Type B pancreatic cell (in vitro differentiated cells): ENCODE measurements around the gene B4GALT6. TPM values are rescaled to one million over a fixed set of nuclear protein-coding genes. Genes with fewer than 3 reads are reported as not detected.

Experiments used
- DNase-seq: peaks from one replicate; pipeline ENCODE4 v3.0.0; 2021; ENCODE audit warnings: mixed read lengths; ENCODE audit not compliant: unreplicated experiment; ENCODE audit errors: extremely low spot score
- H3K27ac Mint-ChIP-seq: 2 replicates; pipeline ENCODE4 v1.8.0; 2021; ENCODE audit warnings: mild to moderate bottlenecking, mixed read lengths
- H3K27me3 Mint-ChIP-seq: 2 replicates; pipeline ENCODE4 v1.8.0; 2021; ENCODE audit warnings: mixed read lengths
- H3K36me3 Mint-ChIP-seq: 2 replicates; pipeline ENCODE4 v1.8.0; 2021; ENCODE audit warnings: mixed read lengths
- H3K4me1 Mint-ChIP-seq: one replicate; pipeline ENCODE4 v1.8.0; 2021; ENCODE audit warnings: mixed read lengths; ENCODE audit not compliant: unreplicated experiment
- H3K4me3 Mint-ChIP-seq: 2 replicates; pipeline ENCODE4 v1.8.0; 2021; ENCODE audit warnings: mild to moderate bottlenecking, mixed read lengths
- H3K9me3 Mint-ChIP-seq: 2 replicates; pipeline ENCODE4 v1.8.0; 2021; ENCODE audit warnings: mixed read lengths
- CTCF ChIP-seq: fragments of 200-600 bp; sonication (generic); conservative IDR thresholded peaks from 2 replicates; pipeline ENCODE4 v1.5.0; 2021; ENCODE audit warnings: antibody characterized with exemption, mild to moderate bottlenecking
- total RNA-seq: library from RNA; stranded (reverse); gene quantifications from 2 replicates; pipeline ENCODE4 v1.2.1, GENCODE V29; 2021; ENCODE audit warnings: low replicate concordance

Gene B4GALT6
- total RNA-seq, 1 donor from 2014 or later: 35.9 TPM

GRCh38 chr18:31611511-31611910 is 72.9 kb downstream of the B4GALT6 start:
- TF ChIP-seq CTCF: no peak
- H3K36me3 Mint-ChIP-seq: no peaks in the 10 kb centered on the region
- H3K27me3 Mint-ChIP-seq: no peaks in the 10 kb centered on the region
- no peak for DNase-seq
- no peak overlapping the region for H3K4me3 Mint-ChIP-seq
- H3K27ac Mint-ChIP-seq: no peak overlapping the region
- H3K4me1 Mint-ChIP-seq: peaks cover 19% of the 10 kb centered on the region
- no peaks in the 10 kb centered on the region for H3K9me3 Mint-ChIP-seq

GRCh38 chr18:31610286-31611205 is 73.8 kb downstream of the B4GALT6 start:
- no peaks in the 10 kb centered on the region for H3K27me3 Mint-ChIP-seq
- peak overlapping the region; percentile 20 for H3K4me3 Mint-ChIP-seq
- H3K36me3 Mint-ChIP-seq: no peaks in the 10 kb centered on the region
- no peak for DNase-seq
- H3K9me3 Mint-ChIP-seq: no peaks in the 10 kb centered on the region
- peaks cover 23% of the 10 kb centered on the region for H3K4me1 Mint-ChIP-seq
- peak overlapping the region; percentile 37 for H3K27ac Mint-ChIP-seq
- TF ChIP-seq CTCF: peak; percentile 60

- no peaks in the 10 kb centered on the region for H3K9me3 Mint-ChIP-seq
- H3K27ac Mint-ChIP-seq: no peak overlapping the region
- H3K36me3 Mint-ChIP-seq: no peaks in the 10 kb centered on the region
- H3K27me3 Mint-ChIP-seq: no peaks in the 10 kb centered on the region
- H3K4me3 Mint-ChIP-seq: peak overlapping the region; percentile 20
- TF ChIP-seq CTCF: no peak
- peaks cover 23% of the 10 kb centered on the region for H3K4me1 Mint-ChIP-seq
- no peak for DNase-seq
Measured at GRCh38 chr18:31609886-31610285, 74.5 kb downstream of the B4GALT6 start.

- Mint-ChIP-seq H3K9me3 (no peaks in the 10 kb centered on the region), H3K27me3 (no peaks in the 10 kb centered on the region), H3K4me3 (no peak overlapping the region), H3K4me1 (peaks cover 20% of the 10 kb centered on the region), H3K36me3 (no peaks in the 10 kb centered on the region), H3K27ac (no peak overlapping the region)
- DNase-seq: no peak
- TF ChIP-seq CTCF: no peak
Measured at GRCh38 chr18:31607384-31607783, 77.0 kb downstream of the B4GALT6 start.

GRCh38 chr18:31606265-31606664 is 78.1 kb downstream of the B4GALT6 start:
- H3K4me3 Mint-ChIP-seq: no peak overlapping the region

More at GRCh38 chr18:31606265-31606664, 78.1 kb downstream of the B4GALT6 start:
- no peaks in the 10 kb centered on the region for H3K36me3 Mint-ChIP-seq
- no peak for TF ChIP-seq CTCF
- DNase-seq: no peak
- H3K4me1 Mint-ChIP-seq: peaks cover 20% of the 10 kb centered on the region
- no peaks in the 10 kb centered on the region for H3K9me3 Mint-ChIP-seq
- no peaks in the 10 kb centered on the region for H3K27me3 Mint-ChIP-seq
- H3K27ac Mint-ChIP-seq: no peak overlapping the region
